ENCODE results near the gene TMEM14A. TPM values are rescaled to one million over a fixed set of nuclear protein-coding genes. Genes with fewer than 3 reads are reported as not detected.
"Not testable (repeated sequence)": the region's sequence is repeated elsewhere in the genome, so short reads cannot be mapped to it uniquely, and the experiment has no call there.

TMEM14A gene
- total RNA-seq, 6 experiments from 2014 or later: 20.7 to 41.2 (median 33.3) TPM

- H3K27ac ChIP-seq: no peak overlapping the region
- 43% methylated on average over 3 of the region's 3 CpGs for WGBS (ENCODE audit: insufficient coverage, low coverage, low lambda C conversion rate, missing lambda C conversion rate)
- H3K9me3 ChIP-seq: no peaks in the 10 kb centered on the region
- no peak overlapping the region for H3K4me3 ChIP-seq
- H3K36me3 ChIP-seq: no peaks in the 10 kb centered on the region
- peaks cover 0 to 3% (median 0%) of the 10 kb centered on the region in 4 donors for H3K4me1 ChIP-seq
- no peaks in the 10 kb centered on the region for H3K27me3 ChIP-seq
- intact Hi-C loops (cut with DNase I): no loop called here
- ATAC-seq: peak in 1 of 4 donors; percentile 31
- no peak for DNase-seq
- no peak for TF ChIP-seq POLR2A (IDR thresholded peaks at IDR 0.05)
- no peak for TF ChIP-seq CTCF (IDR thresholded peaks at IDR 0.05)
These were observed 20.0 kb upstream of the TMEM14A start for GRCh38 chr6:52650941-52651340.

GRCh38 chr6:52653151-52653550 is 17.8 kb upstream of the TMEM14A start:
- H3K9me3 ChIP-seq: no peaks in the 10 kb centered on the region
- no peak for ATAC-seq
- no peaks in the 10 kb centered on the region for H3K27me3 ChIP-seq

GRCh38 chr6:52654007-52654406 is 16.9 kb upstream of the TMEM14A start:
- Histone ChIP-seq H3K27ac (no peak overlapping the region), H3K27me3 (no peaks in the 10 kb centered on the region), H3K36me3 (no peaks in the 10 kb centered on the region), H3K4me1 (peaks cover 0 to 3% (median 0%) of the 10 kb centered on the region in 4 donors), H3K9me3 (no peaks in the 10 kb centered on the region), H3K4me3 (no peak overlapping the region)
- TF ChIP-seq POLR2A (IDR thresholded peaks at IDR 0.05) (no peak), CTCF (IDR thresholded peaks at IDR 0.05) (no peak)
- DNase-seq (no peak), ATAC-seq (no peak)
- WGBS (ENCODE audit: insufficient coverage, low coverage, low lambda C conversion rate, missing lambda C conversion rate): 88% methylated on average over 1 of the region's 1 CpG
- intact Hi-C loops (cut with DNase I): no loop called here

More at GRCh38 chr6:52653151-52653550, 17.8 kb upstream of the TMEM14A start:
- no peaks in the 10 kb centered on the region for H3K36me3 ChIP-seq
- no peak overlapping the region for H3K27ac ChIP-seq
- intact Hi-C loops (cut with DNase I): no loop called here
- DNase-seq: no peak
- H3K4me3 ChIP-seq: no peak overlapping the region
- TF ChIP-seq CTCF (IDR thresholded peaks at IDR 0.05) (no peak), POLR2A (IDR thresholded peaks at IDR 0.05) (no peak)
- peaks cover 0 to 3% (median 0%) of the 10 kb centered on the region in 4 donors for H3K4me1 ChIP-seq

GRCh38 chr6:52654592-52654991 is 16.3 kb upstream of the TMEM14A start:
- Histone ChIP-seq H3K4me1 (peaks cover 0 to 3% (median 0%) of the 10 kb centered on the region in 4 donors), H3K9me3 (no peaks in the 10 kb centered on the region), H3K27ac (no peak overlapping the region), H3K36me3 (no peaks in the 10 kb centered on the region), H3K27me3 (no peaks in the 10 kb centered on the region), H3K4me3 (no peak overlapping the region)
- intact Hi-C loops (cut with DNase I): no loop called here
- ATAC-seq (no peak), DNase-seq (no peak)
- TF ChIP-seq CTCF (IDR thresholded peaks at IDR 0.05): no peak
- TF ChIP-seq POLR2A (IDR thresholded peaks at IDR 0.05): no peak
- WGBS (ENCODE audit: insufficient coverage, low coverage, low lambda C conversion rate, missing lambda C conversion rate): 75% methylated on average over 3 of the region's 4 CpGs

- H3K4me3 ChIP-seq; H3K36me3 ChIP-seq; H3K27ac ChIP-seq; H3K9me3 ChIP-seq; H3K4me1 ChIP-seq; H3K27me3 ChIP-seq; ATAC-seq; intact Hi-C loops (cut with DNase I); DNase-seq: not testable (repeated sequence)
- no CpG with 5 or more reads among the region's 33 CpGs for WGBS (ENCODE audit: insufficient coverage, low coverage, low lambda C conversion rate, missing lambda C conversion rate)
These were observed 15.0 kb upstream of the TMEM14A start for GRCh38 chr6:52655941-52656340.

Data from right lobe of liver (tissue), 6 donors.